NAMALWA (cell line): ENCODE results near the gene SEL1L.
"Not testable (repeated sequence)": the region's sequence is repeated elsewhere in the genome, so short reads cannot be mapped to it uniquely, and the experiment has no call there.

Experiments
- DNase-seq: peaks from one replicate; pipeline ENCODE4 v3.0.0-alpha.2; 2015; ENCODE audit warnings: low spot score

The SEL1L gene

DNA sequence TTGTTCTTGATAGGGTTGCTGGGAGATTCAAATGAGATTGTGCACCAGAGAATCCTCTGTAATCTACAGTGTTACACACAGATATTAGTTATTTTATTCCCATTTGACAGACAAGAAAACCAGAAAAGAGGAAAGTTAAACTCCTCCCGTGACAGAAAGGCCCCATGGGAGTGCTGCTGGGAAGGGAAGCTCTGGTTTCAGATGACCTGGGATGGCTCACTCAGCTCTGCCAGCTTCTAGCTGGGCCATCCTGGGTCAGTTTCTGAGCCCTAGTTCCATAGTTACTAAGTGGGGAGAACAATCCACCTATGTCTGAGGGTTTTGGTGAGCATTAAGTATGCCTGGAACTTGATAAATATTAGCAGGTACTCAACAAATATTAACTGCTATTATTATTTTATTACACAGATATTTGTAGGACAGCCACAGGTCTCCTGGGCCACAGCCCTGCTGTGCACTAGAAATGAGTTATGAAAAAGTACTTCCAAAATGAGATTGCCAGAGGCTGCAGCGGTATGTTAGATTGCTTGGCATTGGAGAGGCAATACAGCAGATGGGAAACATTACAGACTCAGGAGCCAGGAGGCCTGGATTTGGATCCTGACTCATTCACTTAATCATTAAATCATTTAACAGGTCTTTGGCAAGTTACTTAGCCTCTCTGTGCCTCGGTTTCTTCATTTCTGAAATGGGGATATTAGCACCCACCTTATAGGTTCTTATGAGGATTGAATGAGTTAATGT, 86.5 kb downstream of the SEL1L start:
- DNase-seq, result no peak

DNA sequence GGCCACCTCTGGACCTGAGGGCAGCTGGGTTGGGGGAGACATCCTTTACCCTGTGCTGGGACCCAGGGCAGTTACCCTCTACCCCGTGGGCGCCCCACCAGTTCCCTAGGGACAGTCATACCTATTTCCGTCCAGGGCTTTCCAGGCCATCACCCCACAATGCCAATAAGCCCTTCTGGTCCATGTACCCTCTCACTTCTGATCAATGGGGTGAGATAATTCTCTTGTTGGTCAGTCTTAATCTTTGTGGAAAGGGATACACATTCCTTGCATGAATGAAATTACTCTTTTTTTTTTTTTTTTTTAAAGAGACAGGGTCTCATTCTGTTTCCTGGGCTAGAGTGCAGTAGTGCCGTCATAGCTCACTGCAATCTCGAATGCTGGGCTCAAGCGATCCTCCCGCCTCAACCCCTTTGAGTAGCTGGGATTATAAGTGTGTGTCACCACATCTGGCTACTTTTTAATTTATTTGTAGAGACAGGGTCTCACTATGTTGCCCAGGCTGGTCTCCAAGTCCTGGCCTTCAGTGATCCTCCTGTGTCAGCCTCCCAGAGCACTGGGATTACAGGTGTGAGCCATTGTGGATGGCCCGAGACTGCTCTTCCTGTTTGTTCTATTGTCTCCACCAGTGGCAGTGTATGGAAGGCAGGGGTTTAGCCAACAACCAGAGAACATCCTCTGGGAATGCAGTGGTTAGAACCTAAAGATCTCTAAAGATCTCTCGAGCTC, 87.2 kb downstream of the SEL1L start:
- no peak for DNase-seq

DNA sequence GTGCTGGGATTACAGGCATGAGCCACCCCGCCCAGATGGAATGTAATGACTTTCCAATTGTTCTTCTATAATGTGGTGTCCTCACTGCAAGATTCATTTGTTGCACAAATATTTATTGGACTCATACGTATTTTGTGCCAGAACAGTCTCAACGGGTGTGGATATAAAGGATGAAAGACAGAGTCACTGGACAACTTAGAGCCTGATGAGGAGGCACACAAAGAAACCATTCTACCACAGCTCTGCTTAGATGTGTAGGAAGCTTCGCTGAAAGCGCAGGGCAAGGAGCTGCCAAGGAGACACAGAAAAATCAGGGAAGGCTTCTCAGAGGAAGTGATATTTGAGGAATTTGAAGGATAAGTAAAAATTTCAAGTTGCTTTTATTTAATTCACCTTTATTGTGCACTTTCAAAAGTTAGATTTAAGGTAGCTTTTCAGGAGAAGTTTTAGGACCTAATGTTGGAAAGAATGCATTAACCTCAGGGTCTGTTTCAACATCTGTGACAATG, 92.0 kb downstream of the SEL1L start:
- DNase-seq, result no peak

DNA sequence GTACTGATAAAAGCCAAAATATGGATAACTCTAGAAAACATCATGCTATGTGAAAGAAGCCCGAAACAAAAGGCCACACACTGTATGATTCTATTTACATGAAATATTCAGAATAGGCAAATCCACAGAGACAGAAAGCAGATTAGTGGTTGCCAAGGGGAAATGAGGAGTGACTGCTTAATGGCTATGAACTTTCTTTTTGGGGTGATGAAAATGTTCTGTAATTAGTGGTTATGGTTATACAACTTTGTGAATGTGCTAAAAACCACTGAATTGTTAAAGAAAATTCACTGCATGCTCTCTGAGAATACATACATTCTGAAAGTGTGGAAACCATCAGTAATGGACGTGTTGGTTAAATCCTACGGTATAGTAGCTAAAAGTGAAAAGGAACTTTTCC, 93.6 kb downstream of the SEL1L start:
- DNase-seq, result no peak

DNA sequence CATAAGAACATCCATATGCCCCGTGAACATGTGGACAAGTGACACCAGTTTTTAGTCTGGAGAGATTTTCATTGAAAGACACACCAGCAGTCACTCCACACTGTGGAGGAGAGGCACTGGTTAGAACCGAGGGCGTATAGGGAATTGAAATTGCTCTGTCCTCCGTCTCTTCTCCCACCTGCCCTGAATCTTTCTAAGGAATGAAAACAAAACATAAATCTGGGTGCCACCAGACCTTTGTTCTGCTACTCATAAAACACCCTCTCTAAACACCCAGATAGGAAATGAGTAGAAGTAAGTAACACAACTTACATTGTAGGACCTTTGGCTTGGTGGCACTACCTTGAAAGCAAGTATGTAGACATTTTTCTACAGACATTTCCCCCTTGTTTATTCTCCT, 96.4 kb downstream of the SEL1L start:
- DNase-seq, result no peak

DNA sequence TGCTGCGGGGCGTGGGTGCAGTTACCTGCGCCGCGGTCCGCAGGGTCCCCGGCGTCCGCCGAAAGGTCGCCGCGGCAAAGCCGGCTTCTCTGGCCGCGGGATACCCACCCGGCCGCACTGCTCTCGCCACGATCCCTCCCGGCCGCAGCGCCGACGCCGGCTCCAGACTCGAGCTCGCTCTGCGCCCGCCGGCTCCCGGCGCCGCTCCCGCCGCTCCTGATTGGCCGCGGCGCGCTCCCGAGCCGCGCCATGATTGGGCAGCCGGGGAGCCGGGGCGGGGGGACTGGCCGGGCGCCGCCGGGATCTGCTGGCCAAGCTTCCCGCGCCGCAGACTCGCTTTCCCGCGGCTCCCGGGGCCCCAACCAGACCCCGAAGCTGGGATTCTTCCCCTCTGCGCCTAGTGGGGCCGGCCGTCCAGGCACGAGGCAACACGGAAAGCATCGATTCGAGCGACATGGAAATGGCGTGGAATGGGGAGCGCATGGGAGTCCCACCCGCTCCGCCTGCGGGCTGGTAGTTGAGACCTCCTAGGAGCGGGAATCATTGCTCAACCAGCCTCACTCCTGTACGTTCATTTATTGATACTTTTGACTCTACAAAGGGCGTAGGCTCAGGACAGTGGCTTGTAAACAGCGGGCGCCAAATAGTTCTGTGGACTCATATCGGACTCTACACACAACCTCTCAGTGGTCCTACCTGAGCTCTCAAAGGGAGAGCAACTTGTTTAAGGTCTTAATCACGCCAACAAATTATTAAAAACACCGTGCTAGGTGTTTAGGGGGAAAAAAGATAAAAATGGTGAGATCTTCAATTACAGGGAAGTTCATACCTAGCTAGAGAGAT, 97.1 kb downstream of the SEL1L start:
- no peak for DNase-seq

DNA sequence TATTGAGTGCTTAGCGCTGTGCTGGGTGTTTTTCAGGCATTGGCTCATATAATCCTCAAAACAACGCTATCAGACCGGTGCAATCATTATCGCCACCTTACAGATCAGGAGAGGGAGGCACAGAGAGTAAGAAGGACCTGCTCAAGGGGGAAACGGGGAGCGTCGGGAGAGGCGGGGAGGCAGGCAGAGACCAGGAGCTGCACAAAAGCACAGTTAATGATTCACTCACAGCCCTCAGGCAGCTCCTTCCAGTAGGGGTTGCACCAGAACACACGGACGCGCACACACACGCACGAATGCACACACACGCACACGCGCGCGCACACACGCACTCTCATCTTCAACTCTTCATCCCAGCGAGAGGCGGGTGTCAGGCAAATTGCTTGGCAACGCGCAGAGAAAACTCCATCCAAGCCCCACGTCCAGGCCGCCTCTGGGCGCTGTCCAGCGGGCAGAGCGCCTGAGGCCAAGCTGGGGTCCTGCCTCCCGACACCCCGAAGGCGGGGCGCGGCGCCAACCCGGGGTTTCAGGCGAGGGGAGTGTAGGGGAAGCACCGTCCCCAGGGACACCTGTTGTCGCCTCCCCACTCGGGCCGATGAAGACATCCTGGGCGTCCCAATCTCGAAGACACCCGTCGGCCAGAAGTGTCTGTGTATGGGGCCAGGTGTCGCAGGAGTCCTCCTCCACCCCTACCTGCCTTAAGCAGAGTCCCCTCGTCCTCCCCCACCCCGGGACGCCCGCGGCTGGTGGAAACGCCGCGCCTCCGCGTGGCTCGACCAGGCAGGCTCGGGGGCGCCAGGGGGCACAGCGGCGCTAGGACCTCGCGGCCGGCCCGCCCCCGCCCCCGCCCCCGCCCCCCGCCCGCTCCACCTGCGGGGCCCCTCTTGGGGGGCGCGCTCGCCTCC, 98.0 kb downstream of the SEL1L start:
- DNase-seq, result no peak

DNA sequence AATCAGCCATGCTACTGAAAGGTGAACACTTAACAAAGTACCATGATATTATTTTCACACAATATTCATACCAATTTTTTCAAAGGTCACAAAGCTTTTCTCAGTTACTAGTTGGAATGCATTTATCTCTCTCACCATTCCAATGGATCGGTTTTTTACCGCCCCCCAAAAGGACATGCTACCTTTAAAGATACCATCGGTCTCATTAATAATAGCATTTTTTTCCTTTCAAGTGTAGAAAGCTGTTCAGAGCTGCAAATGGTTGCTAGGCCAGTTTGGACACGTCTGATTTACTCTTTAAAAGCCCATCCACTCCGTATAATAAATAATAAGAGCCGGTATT, 98.6 kb downstream of the SEL1L start:
- no peak for DNase-seq

DNA sequence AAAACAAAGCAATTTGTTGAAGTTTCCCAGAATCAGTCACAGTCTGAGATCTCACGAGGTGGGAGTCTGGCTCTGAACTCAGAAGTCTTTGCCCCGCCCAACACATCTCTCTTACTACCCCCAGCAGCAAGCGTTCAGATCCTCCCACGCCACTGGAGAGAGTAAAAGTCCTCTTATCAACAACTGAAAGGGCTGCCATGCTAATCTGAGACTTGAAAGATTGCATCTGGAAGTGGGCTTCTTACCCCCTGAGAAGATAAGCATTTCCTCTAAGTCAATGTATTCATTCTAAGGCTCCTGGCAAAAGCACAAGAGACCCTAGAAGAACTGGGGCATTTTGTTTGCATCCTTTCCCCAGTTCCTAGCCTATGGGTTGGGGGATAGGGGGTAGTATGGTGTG, 99.4 kb downstream of the SEL1L start:
- no peak for DNase-seq

DNA sequence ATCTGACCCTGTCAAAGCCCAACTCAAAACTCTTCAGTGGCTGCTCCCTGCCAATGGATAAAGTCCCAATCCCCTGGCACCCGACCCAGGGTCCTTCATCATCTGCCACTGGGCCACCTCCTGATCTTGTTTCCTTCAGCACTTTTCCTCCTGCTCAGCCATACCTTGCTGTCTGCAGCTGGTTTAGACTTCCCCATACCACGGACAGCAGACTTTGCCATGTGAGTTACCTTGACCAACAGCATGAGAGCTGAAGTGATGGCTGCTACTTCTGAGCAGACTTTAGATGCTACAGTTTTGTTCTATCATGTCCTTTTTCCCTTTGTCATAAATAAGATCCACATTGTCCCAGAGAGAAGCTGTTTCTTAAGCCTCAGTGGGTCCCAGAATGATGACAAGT, 100.3 kb downstream of the SEL1L start:
- DNase-seq, result no peak

DNA sequence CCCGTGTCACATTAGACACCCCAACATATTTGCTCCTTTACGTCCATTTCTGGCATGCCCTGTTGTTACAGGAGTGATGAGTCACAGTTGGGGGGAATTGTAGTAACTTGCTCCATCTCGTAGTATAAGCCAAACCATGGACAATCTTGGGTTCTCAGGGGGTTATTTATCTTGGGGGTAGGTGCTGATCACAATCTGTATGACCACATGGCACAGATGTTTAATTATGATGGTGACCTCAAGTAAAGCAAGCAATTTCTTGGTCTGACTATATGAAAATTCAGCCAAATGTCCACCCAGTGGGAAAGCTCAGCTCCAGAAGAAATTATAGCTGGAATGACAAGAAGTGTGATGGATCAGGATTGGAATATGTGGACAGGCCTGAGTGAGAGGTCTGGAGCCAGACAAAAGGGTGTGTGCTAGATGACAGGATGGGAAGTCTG, 101.4 kb downstream of the SEL1L start:
- DNase-seq, result no peak

DNA sequence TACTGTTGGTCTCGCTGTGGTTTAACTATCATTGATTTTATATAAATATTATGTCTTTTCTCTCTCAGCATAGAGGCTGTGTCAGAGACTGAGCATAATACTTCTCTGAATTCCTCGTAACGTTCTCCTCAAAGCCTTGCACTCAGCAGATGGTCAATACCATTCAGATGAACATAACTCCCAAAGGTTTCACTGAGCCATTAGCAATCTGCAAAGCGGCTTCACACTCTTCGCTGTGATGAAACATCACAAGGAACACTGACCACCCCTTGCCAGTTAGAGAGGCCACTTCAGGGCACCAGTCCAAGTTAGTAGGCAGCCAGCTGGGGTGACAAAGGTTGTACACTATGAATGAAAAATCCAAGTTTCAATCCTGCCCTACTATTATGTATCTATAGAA, 103.4 kb downstream of the SEL1L start:
- no peak for DNase-seq

DNA sequence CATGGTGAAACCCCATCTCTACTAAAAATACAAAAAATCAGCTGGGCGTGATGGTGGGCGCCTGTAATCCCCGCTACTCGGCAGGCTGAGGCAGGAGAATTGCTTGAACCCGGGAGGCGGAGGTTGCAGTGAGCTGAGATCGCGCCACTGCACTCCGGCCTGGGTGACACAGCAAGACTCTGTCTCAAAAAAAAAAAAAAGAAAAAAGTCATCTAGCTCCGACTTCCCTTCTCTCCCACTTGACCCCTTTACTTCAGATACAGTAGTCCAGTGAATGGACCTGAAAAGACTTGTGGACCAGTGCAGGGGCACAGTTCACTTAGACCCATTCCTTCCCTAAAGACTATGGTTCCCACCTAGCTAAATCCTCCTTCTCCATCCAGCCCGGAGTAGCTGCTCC, 103.9 kb downstream of the SEL1L start:
- DNase-seq, result not testable (repeated sequence)

DNA sequence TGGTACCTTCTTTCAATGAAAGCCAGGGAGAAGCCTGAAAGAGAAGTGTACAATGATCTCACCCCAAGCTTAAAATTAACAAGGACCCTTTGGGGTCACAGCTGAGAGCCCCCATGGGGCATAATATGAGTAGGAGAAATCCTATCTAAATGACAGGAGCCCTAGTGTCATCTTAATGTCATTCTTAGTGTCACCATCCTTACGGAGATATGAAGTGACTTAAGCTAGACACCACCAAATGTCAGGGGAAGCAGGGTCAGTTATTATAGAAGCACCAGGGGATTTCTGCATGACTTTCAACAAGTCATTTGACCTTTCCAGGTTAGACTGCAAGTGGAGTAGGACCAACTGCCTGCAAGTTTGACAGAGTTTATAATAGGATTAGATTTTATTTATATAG, 104.6 kb downstream of the SEL1L start:
- DNase-seq, result no peak

DNA sequence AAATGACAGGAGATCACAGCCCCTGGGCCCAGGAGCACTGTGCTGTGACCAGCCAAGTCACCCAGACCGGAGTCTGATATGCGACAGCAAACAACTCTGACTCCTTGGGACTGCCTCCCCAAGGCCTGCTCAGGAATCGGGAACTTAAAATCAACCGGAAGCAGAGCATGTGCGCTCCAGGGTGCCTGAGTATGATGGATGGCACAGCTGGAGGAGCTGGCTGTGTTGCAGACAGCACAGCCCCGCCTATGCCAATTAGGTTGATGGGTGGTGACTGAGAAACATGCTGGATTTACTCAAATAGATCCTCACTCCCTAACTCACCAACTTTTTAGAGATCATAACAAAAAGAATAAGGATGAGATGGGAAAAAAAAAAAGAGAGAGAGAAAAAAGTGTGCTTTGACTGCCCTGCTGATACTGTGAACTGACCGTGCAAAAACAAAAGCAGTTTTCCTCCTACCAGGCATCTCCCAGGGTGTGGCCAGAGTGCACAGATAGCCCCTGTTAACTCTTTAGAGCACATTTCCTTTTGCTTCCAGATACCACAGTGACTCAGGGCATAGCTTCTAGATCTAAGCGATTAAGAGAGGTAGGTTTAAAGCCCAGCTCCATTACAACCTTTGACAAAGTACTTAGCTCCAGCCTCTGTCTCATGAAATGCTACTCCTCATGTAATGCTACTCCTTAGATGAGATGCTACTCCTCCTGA, 106.2 kb downstream of the SEL1L start:
- no peak for DNase-seq

DNA sequence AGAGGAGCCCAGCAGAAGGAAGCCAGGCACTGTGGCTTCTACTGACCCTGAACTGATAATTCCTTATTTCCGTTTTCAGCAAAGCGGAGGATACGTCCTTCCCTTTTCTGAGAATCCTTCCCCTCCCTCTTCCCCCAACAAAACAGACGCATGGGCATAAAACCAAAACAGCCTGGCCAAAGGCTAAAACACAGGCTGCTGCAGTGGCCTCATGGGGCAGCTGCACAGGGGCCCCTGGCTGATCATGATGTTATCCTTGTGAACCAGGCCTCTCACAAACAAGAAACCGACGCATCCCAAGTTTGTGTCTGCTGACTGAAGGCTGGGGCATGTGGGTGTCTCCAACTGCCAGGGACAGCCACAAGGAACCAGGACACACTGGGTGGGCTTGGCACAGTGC, 110.1 kb downstream of the SEL1L start:
- DNase-seq, result no peak
